ENCODE data around the gene DMWD. TPM values are rescaled to one million over a fixed set of nuclear protein-coding genes. Genes with fewer than 3 reads are reported as not detected.
"Not testable (repeated sequence)": the region's sequence is repeated elsewhere in the genome, so short reads cannot be mapped to it uniquely, and the experiment has no call there.

The DMWD gene
- total RNA-seq, 1 experiment from 2014 or later = 57.5 TPM

DNA sequence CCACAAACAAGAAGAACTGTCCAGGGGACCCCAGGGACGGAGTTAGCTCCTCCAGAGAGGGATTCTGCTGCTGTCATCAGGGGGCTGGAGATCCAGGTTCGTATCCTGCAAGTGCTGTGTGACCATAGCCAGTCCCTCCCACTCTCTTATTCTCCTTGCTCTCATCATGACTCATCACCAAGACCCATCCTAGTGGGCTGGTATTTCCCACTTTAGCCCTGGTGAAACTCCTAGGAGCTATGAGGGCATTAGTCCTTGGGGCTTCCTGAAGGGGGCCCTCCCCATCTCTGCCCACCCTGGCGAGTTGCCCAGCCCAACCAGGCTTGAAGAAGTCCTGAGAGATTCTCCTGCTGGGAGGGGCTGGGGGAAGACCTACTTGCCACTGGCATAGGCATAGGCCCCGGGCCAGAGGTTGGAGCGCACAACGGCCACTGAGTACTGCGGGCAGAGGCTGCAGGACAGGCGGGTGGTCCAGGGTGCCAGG, 7.5 kb upstream of the DMWD start:
- DNase-seq (ENCODE audit: unreplicated experiment) = peak; percentile 59
- Mint-ChIP-seq H3K27me3 (ENCODE audit: insufficient read depth, unreplicated experiment) (no peaks in the 10 kb centered on the region), H3K27ac (ENCODE audit: low read depth, unreplicated experiment) (no peak overlapping the region), H3K4me1 (ENCODE audit: insufficient read depth, unreplicated experiment) (no peaks in the 10 kb centered on the region), H3K4me3 (ENCODE audit: unreplicated experiment) (no peak overlapping the region), H3K9me3 (ENCODE audit: unreplicated experiment) (no peaks in the 10 kb centered on the region), H3K36me3 (ENCODE audit: insufficient read depth, unreplicated experiment) (peaks cover 6% of the 10 kb centered on the region)
- ChIA-PET CTCF (interaction anchor here (0.6 to 2.8 kb wide), 12 partner anchors 8 to 120 kb away, joined by 3 to 20 read pairs (median 4); partner anchors contain the start of gene SIX5), POLR2A (interaction anchor here (1.0 to 2.6 kb wide), 3 partner anchors 17 to 108 kb away, joined by 3 to 41 read pairs (median 6); partner anchors contain the start of genes DMPK, QPCTL, SIX5 and SNRPD2)
- no TSS peak for BruUV-seq (replicated peaks)
- TF ChIP-seq CTCF (IDR thresholded peaks at IDR 0.05; ENCODE audit: unreplicated experiment) = no peak
- intact Hi-C loops (cut with micrococcal nuclease) = no loop called here

GRCh38 chr19:45799541-45799940, 6.9 kb upstream of the DMWD start:
- intact Hi-C loops (cut with micrococcal nuclease) = loop anchor here (1.0 kb wide), 1 partner anchor 29 kb away; no protein-coding TSS in a partner anchor

GRCh38 chr19:45798995-45799517, 6.4 kb upstream of the DMWD start:
- no peak overlapping the region for H3K4me3 Mint-ChIP-seq (ENCODE audit: unreplicated experiment)
- POLR2A ChIA-PET = interaction anchor here (1.0 to 2.6 kb wide), 5 partner anchors 14 to 107 kb away, joined by 3 to 41 read pairs (median 6); partner anchors contain the start of genes DMPK, QPCTL, SIX5 and SNRPD2

More at GRCh38 chr19:45799541-45799940, 6.9 kb upstream of the DMWD start:
- not testable (repeated sequence) for H3K27ac Mint-ChIP-seq (ENCODE audit: low read depth, unreplicated experiment); H3K9me3 Mint-ChIP-seq (ENCODE audit: unreplicated experiment); H3K36me3 Mint-ChIP-seq (ENCODE audit: insufficient read depth, unreplicated experiment); H3K4me3 Mint-ChIP-seq (ENCODE audit: unreplicated experiment); H3K27me3 Mint-ChIP-seq (ENCODE audit: insufficient read depth, unreplicated experiment); H3K4me1 Mint-ChIP-seq (ENCODE audit: insufficient read depth, unreplicated experiment); BruUV-seq (replicated peaks); DNase-seq (ENCODE audit: unreplicated experiment)
- POLR2A ChIA-PET = interaction anchor here (1.0 to 2.6 kb wide), 5 partner anchors 13 to 107 kb away, joined by 3 to 41 read pairs (median 6); partner anchors contain the start of genes DMPK, QPCTL, SIX5 and SNRPD2
- CTCF ChIA-PET = interaction anchor here (0.5 to 2.8 kb wide), 23 partner anchors 9 to 759 kb away, joined by 3 to 20 read pairs (median 3); partner anchors contain the start of genes DMPK, RSPH6A and SIX5

GRCh38 chr19:45794627-45795026, 2.0 kb upstream of the DMWD start:
- Mint-ChIP-seq H3K27ac (ENCODE audit: low read depth, unreplicated experiment) (peak overlapping the region; percentile 13), H3K4me3 (ENCODE audit: unreplicated experiment) (no peak overlapping the region), H3K36me3 (ENCODE audit: insufficient read depth, unreplicated experiment) (peaks cover 5% of the 10 kb centered on the region), H3K27me3 (ENCODE audit: insufficient read depth, unreplicated experiment) (no peaks in the 10 kb centered on the region), H3K4me1 (ENCODE audit: insufficient read depth, unreplicated experiment) (peaks cover 28% of the 10 kb centered on the region), H3K9me3 (ENCODE audit: unreplicated experiment) (no peaks in the 10 kb centered on the region)
- TF ChIP-seq CTCF (IDR thresholded peaks at IDR 0.05; ENCODE audit: unreplicated experiment) = no peak
- ChIA-PET CTCF (interaction anchor here (0.6 to 1.5 kb wide), 3 partner anchors 10 to 25 kb away, joined by 3 to 7 read pairs (median 4); partner anchors contain the start of gene SIX5), POLR2A (interaction anchor here (1.2 kb wide), 1 partner anchor 25 kb away, joined by 8 read pairs; the partner anchor contains the start of gene SIX5)
- intact Hi-C loops (cut with micrococcal nuclease) = no loop called here
- BruUV-seq (replicated peaks) = no TSS peak
- no peak for DNase-seq (ENCODE audit: unreplicated experiment)

More at GRCh38 chr19:45798995-45799517, 6.4 kb upstream of the DMWD start:
- Mint-ChIP-seq H3K4me1 (ENCODE audit: insufficient read depth, unreplicated experiment) (no peaks in the 10 kb centered on the region), H3K36me3 (ENCODE audit: insufficient read depth, unreplicated experiment) (peaks cover 6% of the 10 kb centered on the region), H3K27ac (ENCODE audit: low read depth, unreplicated experiment) (no peak overlapping the region), H3K9me3 (ENCODE audit: unreplicated experiment) (no peaks in the 10 kb centered on the region), H3K27me3 (ENCODE audit: insufficient read depth, unreplicated experiment) (no peaks in the 10 kb centered on the region)
- DNase-seq (ENCODE audit: unreplicated experiment) = peak; percentile 77
- TF ChIP-seq CTCF (IDR thresholded peaks at IDR 0.05; ENCODE audit: unreplicated experiment) = peak; percentile 80
- BruUV-seq (replicated peaks) = no TSS peak
- CTCF ChIA-PET = interaction anchor here (0.5 to 2.8 kb wide), 25 partner anchors 9 to 758 kb away, joined by 3 to 20 read pairs (median 3); partner anchors contain the start of genes DMPK, RSPH6A and SIX5
- intact Hi-C loops (cut with micrococcal nuclease) = loop anchor here (1.0 kb wide), 1 partner anchor 29 kb away; no protein-coding TSS in a partner anchor
